ENCODE results near the gene TBC1D22A. TPM values are rescaled to one million over a fixed set of nuclear protein-coding genes. Genes with fewer than 3 reads are reported as not detected.

TBC1D22A gene
- total RNA-seq, 2 donors from 2014 or later, result 15.8 to 17.4 TPM

GRCh38 chr22:46883092-46883910 is 120.9 kb downstream of the TBC1D22A start:
- intact Hi-C loops (cut with DNase I), result no loop called here
- peak; percentile 15 to 84 for ATAC-seq
- DNase-seq, result no peak

- intact Hi-C loops (cut with DNase I), result no loop called here
Measured at GRCh38 chr22:46884365-46884764, 121.9 kb downstream of the TBC1D22A start.

GRCh38 chr22:46887978-46888377 is 125.5 kb downstream of the TBC1D22A start:
- intact Hi-C loops (cut with DNase I), result no loop called here
- no peak for DNase-seq
- no peak for ATAC-seq

More at GRCh38 chr22:46884365-46884764, 121.9 kb downstream of the TBC1D22A start:
- DNase-seq (no peak), ATAC-seq (no peak)

GRCh38 chr22:46890819-46891218 is 128.4 kb downstream of the TBC1D22A start:
- ATAC-seq, result no peak
- intact Hi-C loops (cut with DNase I), result no loop called here
- DNase-seq, result no peak

GRCh38 chr22:46891382-46891951 is 129.0 kb downstream of the TBC1D22A start:
- DNase-seq, result no peak
- intact Hi-C loops (cut with DNase I), result no loop called here
- ATAC-seq, result no peak

- intact Hi-C loops (cut with DNase I), result no loop called here
- DNase-seq (no peak), ATAC-seq (no peak)
Measured at GRCh38 chr22:46892866-46893265, 130.4 kb downstream of the TBC1D22A start.

GRCh38 chr22:46893281-46894020 is 131.0 kb downstream of the TBC1D22A start:
- intact Hi-C loops (cut with DNase I), result no loop called here
- ATAC-seq (no peak), DNase-seq (no peak)

GRCh38 chr22:46894081-46894671 is 131.7 kb downstream of the TBC1D22A start:
- DNase-seq (no peak), ATAC-seq (peak; percentile 67 to 73)
- intact Hi-C loops (cut with DNase I), result no loop called here

- peak in 1 of 2 donors; percentile 21 for ATAC-seq
- intact Hi-C loops (cut with DNase I), result no loop called here
Measured at GRCh38 chr22:46894851-46895640, 132.6 kb downstream of the TBC1D22A start.

GRCh38 chr22:46895753-46896152 is 133.3 kb downstream of the TBC1D22A start:
- ATAC-seq (peak in 1 of 2 donors; percentile 23), DNase-seq (no peak)
- intact Hi-C loops (cut with DNase I), result no loop called here

More at GRCh38 chr22:46894851-46895640, 132.6 kb downstream of the TBC1D22A start:
- no peak for DNase-seq

- intact Hi-C loops (cut with DNase I), result no loop called here
- DNase-seq, result no peak
- no peak for ATAC-seq
Measured at GRCh38 chr22:46896166-46896565, 133.7 kb downstream of the TBC1D22A start.

GRCh38 chr22:46896568-46897245 is 134.3 kb downstream of the TBC1D22A start:
- intact Hi-C loops (cut with DNase I), result no loop called here
- ATAC-seq, result no peak
- DNase-seq, result no peak

- DNase-seq (no peak), ATAC-seq (no peak)
- intact Hi-C loops (cut with DNase I), result no loop called here
Measured at GRCh38 chr22:46897246-46897623, 134.8 kb downstream of the TBC1D22A start.

- intact Hi-C loops (cut with DNase I), result no loop called here
- no peak for ATAC-seq
- no peak for DNase-seq
Measured at GRCh38 chr22:46900549-46900948, 138.1 kb downstream of the TBC1D22A start.

GRCh38 chr22:46902436-46902835 is 140.0 kb downstream of the TBC1D22A start:
- intact Hi-C loops (cut with DNase I), result no loop called here
- peak; percentile 75 to 77 for ATAC-seq
- no peak for DNase-seq

GRCh38 chr22:46902998-46903916 is 140.8 kb downstream of the TBC1D22A start:
- intact Hi-C loops (cut with DNase I), result no loop called here
- DNase-seq, result no peak
- ATAC-seq, result peak; percentile 53 to 75

- DNase-seq (no peak), ATAC-seq (no peak)
- intact Hi-C loops (cut with DNase I), result no loop called here
Measured at GRCh38 chr22:46905415-46905814, 143.0 kb downstream of the TBC1D22A start.

Measured in left cardiac atrium (tissue), 4 donors.